Measurements from ENCODE around the gene BCKDK.

The BCKDK gene

GRCh38 chr16:31080035-31080629 lies 28.1 kb upstream of the BCKDK start:
- no peak for DNase-seq (ENCODE audit: low read depth, low spot score)

GRCh38 chr16:31080756-31081419 lies 27.3 kb upstream of the BCKDK start:
- no peak for DNase-seq (ENCODE audit: low read depth, low spot score)

- DNase-seq (ENCODE audit: low read depth, low spot score) = no peak
Observed at GRCh38 chr16:31081428-31082351, 26.5 kb upstream of the BCKDK start.

- DNase-seq (ENCODE audit: low read depth, low spot score) = no peak
Observed at GRCh38 chr16:31082368-31083045, 25.7 kb upstream of the BCKDK start.

GRCh38 chr16:31083081-31083480 lies 25.1 kb upstream of the BCKDK start:
- DNase-seq (ENCODE audit: low read depth, low spot score) = no peak

- no peak for DNase-seq (ENCODE audit: low read depth, low spot score)
Observed at GRCh38 chr16:31083556-31083955, 24.6 kb upstream of the BCKDK start.

GRCh38 chr16:31083981-31084380 lies 24.2 kb upstream of the BCKDK start:
- no peak for DNase-seq (ENCODE audit: low read depth, low spot score)

GRCh38 chr16:31084584-31085302 lies 23.4 kb upstream of the BCKDK start:
- no peak for DNase-seq (ENCODE audit: low read depth, low spot score)

- no peak for DNase-seq (ENCODE audit: low read depth, low spot score)
Observed at GRCh38 chr16:31085411-31085810, 22.8 kb upstream of the BCKDK start.

GRCh38 chr16:31085873-31086628 lies 22.1 kb upstream of the BCKDK start:
- DNase-seq (ENCODE audit: low read depth, low spot score) = no peak

- no peak for DNase-seq (ENCODE audit: low read depth, low spot score)
Observed at GRCh38 chr16:31086629-31086906, 21.6 kb upstream of the BCKDK start.

GRCh38 chr16:31087481-31087880 lies 20.7 kb upstream of the BCKDK start:
- no peak for DNase-seq (ENCODE audit: low read depth, low spot score)

- DNase-seq (ENCODE audit: low read depth, low spot score) = no peak
Observed at GRCh38 chr16:31087971-31088370, 20.2 kb upstream of the BCKDK start.

GRCh38 chr16:31088459-31089183 lies 19.6 kb upstream of the BCKDK start, which contains the start of gene PRSS53:
PRSS53 (minus strand) TSS chr16:31088943; CDS start chr16:31088809, 134 bp downstream.
- DNase-seq (ENCODE audit: low read depth, low spot score) = no peak

GRCh38 chr16:31089199-31089598 lies 19.0 kb upstream of the BCKDK start:
- no peak for DNase-seq (ENCODE audit: low read depth, low spot score)

GRCh38 chr16:31090540-31090939 lies 17.6 kb upstream of the BCKDK start:
- no peak for DNase-seq (ENCODE audit: low read depth, low spot score)

GRCh38 chr16:31092330-31092729 lies 15.9 kb upstream of the BCKDK start:
- DNase-seq (ENCODE audit: low read depth, low spot score) = no peak

- no peak for DNase-seq (ENCODE audit: low read depth, low spot score)
Observed at GRCh38 chr16:31093132-31093703, 15.0 kb upstream of the BCKDK start.

- no peak for DNase-seq (ENCODE audit: low read depth, low spot score)
Observed at GRCh38 chr16:31094088-31094423, 14.1 kb upstream of the BCKDK start.

Measured in brain pericyte (primary cell).